Measurements from ENCODE around the gene FLT4. TPM values are rescaled to one million over a fixed set of nuclear protein-coding genes. Genes with fewer than 3 reads are reported as not detected.

Gene FLT4
- polyA plus RNA-seq, 3 donors = not detected

DNA sequence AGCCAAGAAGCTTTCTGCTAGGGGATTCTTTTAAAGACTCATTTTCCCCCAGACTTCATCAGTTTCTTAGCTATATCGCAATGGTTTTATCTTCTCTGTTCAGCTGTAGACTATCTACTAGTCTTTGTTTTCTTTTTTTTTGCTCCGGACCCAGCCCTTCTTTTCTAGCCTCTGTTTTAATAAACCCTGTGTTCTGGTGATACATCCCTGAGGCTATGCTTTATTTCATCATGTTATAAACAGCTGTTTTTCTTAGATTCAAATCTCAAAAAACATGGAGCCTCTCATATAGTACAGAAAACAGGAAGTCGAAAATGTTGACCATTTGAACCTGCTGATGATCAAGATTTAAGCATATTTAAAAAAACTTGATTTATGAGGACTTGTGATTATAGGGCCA, 95.9 kb downstream of the FLT4 start:
- H4K20me1 ChIP-seq (ENCODE audit: insufficient read depth, low read length) = peaks cover 12% of the 10 kb centered on the region
- no peak overlapping the region for H3K27ac ChIP-seq (ENCODE audit: low read depth in 1 of 2, low read length in 2 of 2)
- no peak overlapping the region for H2AFZ ChIP-seq (ENCODE audit: insufficient read depth, low read depth, low read length, poor library complexity, severe bottlenecking)
- no peaks in the 10 kb centered on the region for H3K27me3 ChIP-seq (ENCODE audit: control insufficient read depth in 2 of 2, insufficient read depth in 2 of 2, low read length in 2 of 2)
- H3K9ac ChIP-seq (ENCODE audit: insufficient read depth, low read length, poor library complexity, severe bottlenecking) = no peak overlapping the region
- no peaks in the 10 kb centered on the region for H3K4me1 ChIP-seq (ENCODE audit: control insufficient read depth in 1 of 2, insufficient read depth in 2 of 2, low read length in 2 of 2)
- no peak overlapping the region for H3K4me2 ChIP-seq (replicated peaks; ENCODE audit: extremely low read depth, low read length, poor library complexity, severe bottlenecking)
- peaks cover 30 to 99% of the 10 kb centered on the region in 2 donors for H3K36me3 ChIP-seq (replicated peaks in 1 of 2; ENCODE audit: control insufficient read depth in 1 of 2, insufficient read depth in 2 of 2, low read length in 2 of 2)
- WGBS (ENCODE audit: insufficient coverage) = no CpG with 5 or more reads among the region's 3 CpGs
- Mint-ChIP-seq H3K9me3 (no peaks in the 10 kb centered on the region), H3K27ac (no peak overlapping the region), H3K4me3 (no peak overlapping the region), H3K36me3 (peaks cover 64 to 76% of the 10 kb centered on the region in 2 donors), H3K4me1 (no peaks in the 10 kb centered on the region), H3K27me3 (ENCODE audit: low read depth in 3 of 3) (no peaks in the 10 kb centered on the region)
- no peak for DNase-seq
- intact Hi-C loops (cut with micrococcal nuclease) = no loop called here
- H3K9me3 ChIP-seq (replicated peaks in 1 of 2; ENCODE audit: control insufficient read depth in 1 of 2, insufficient read depth in 1 of 2, low read length in 2 of 2) = no peaks in the 10 kb centered on the region
- TF ChIP-seq, protein P1, sequence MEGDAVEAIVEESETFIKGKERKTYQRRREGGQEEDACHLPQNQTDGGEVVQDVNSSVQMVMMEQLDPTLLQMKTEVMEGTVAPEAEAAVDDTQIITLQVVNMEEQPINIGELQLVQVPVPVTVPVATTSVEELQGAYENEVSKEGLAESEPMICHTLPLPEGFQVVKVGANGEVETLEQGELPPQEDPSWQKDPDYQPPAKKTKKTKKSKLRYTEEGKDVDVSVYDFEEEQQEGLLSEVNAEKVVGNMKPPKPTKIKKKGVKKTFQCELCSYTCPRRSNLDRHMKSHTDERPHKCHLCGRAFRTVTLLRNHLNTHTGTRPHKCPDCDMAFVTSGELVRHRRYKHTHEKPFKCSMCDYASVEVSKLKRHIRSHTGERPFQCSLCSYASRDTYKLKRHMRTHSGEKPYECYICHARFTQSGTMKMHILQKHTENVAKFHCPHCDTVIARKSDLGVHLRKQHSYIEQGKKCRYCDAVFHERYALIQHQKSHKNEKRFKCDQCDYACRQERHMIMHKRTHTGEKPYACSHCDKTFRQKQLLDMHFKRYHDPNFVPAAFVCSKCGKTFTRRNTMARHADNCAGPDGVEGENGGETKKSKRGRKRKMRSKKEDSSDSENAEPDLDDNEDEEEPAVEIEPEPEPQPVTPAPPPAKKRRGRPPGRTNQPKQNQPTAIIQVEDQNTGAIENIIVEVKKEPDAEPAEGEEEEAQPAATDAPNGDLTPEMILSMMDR (IDR thresholded peaks at IDR 0.05) = no peak
- H3K79me2 ChIP-seq (ENCODE audit: insufficient read depth, low read length) = peaks cover 6% of the 10 kb centered on the region
- no peak overlapping the region for H3K4me3 ChIP-seq (replicated peaks in 1 of 3; ENCODE audit: low read depth in 2 of 3, low read length in 3 of 3)

Other genes with a start within 250 kb of the FLT4 start
- 1 to 10 TPM; 4.8 to 9.5 (median 7.7) TPM for gene CNOT6, start 155.2 kb downstream of the FLT4 start, polyA plus RNA-seq
- under 1 TPM; 0.49 to 0.83 (median 0.59) TPM for gene SCGB3A1, start 58.1 kb downstream of the FLT4 start, polyA plus RNA-seq
- gene OR2Y1, start 90.5 kb upstream of the FLT4 start, polyA plus RNA-seq = not detected
- 100 to 1,000 TPM; 231 to 523 (median 385) TPM for gene MGAT1, start 153.2 kb upstream of the FLT4 start, polyA plus RNA-seq
- gene ZFP62, start 211.7 kb upstream of the FLT4 start, polyA plus RNA-seq = 1 to 10 TPM; 4.1 to 7.1 (median 6.5) TPM
- gene BTNL8, start 249.6 kb upstream of the FLT4 start, polyA plus RNA-seq = under 1 TPM; 0.13 to 0.50 (median 0.13) TPM

All from CD14-positive monocyte (primary cell).